ENCODE data around the gene RAB11A. TPM values are rescaled to one million over a fixed set of nuclear protein-coding genes. Genes with fewer than 3 reads are reported as not detected.

RAB11A gene
- total RNA-seq: 10 to 100 TPM; 84.7 to 95.8 TPM
- 100 to 1,000 TPM; 247 to 265 TPM for polyA plus RNA-seq

- ChIA-PET CTCF (ENCODE audit: partially characterized antibody) (interaction anchor here (0.6 to 3.8 kb wide), 21 partner anchors 9 to 555 kb away, joined by 3 to 20 read pairs (median 4); partner anchors contain the start of genes DENND4A and INTS14), POLR2A (ENCODE audit: partially characterized antibody) (interaction anchor here (0.5 to 2.9 kb wide), 40 partner anchors 9 to 976 kb away, joined by 3 to 41 read pairs (median 4); partner anchors contain the start of genes CLPX, DENND4A, DIS3L and DPP8)
- H3K27ac ChIP-seq (ENCODE audit: low read depth, low read length): peak within 1 kb of the TSS; percentile 89
- no peaks in the 10 kb centered on the region for H3K36me3 ChIP-seq (ENCODE audit: insufficient read depth, low read length)
- peak within 1 kb of the TSS; percentile 95 to 100 (median 98) for H3K4me3 Mint-ChIP-seq
- H3K36me3 Mint-ChIP-seq: peaks cover under 1 to 24% of the 10 kb centered on the region in 2 donors
- peaks cover 0 to 5% of the 10 kb centered on the region in 2 donors for H3K27me3 Mint-ChIP-seq
- H3K9me3 Mint-ChIP-seq: peaks cover 0 to 8% (median 0%) of the 10 kb centered on the region in 8 donors
- DNase-seq: peak; percentile 96 to 97 (median 96)
- peak within 1 kb of the TSS; percentile 92 to 99 for H3K4me3 ChIP-seq (ENCODE audit: low read length in 2 of 2)
- peaks cover 14 to 45% (median 26%) of the 10 kb centered on the region in 4 donors for H3K4me1 Mint-ChIP-seq
- intact Hi-C loops (cut with micrococcal nuclease): loop anchor here (1.0 to 10.0 kb wide), 6 partner anchors 77 to 737 kb away; partner anchors contain the start of genes DENND4A, DIS3L, DPP8 and INTS14
- no peaks in the 10 kb centered on the region for H3K9me3 ChIP-seq (ENCODE audit: control insufficient read depth in 1 of 2, low read length in 2 of 2)
- peak within 1 kb of the TSS; percentile 98 to 100 (median 99) for H3K27ac Mint-ChIP-seq
- peaks cover 40% of the 10 kb centered on the region for H3K4me1 ChIP-seq (ENCODE audit: insufficient read depth, low read length)
- H3K27me3 ChIP-seq (ENCODE audit: insufficient read depth, low read length): no peaks in the 10 kb centered on the region
Measured at GRCh38 chr15:65869126-65869953, at the start of gene RAB11A. Gene RAB11A (plus strand): TSS chr15:65869491. CDS start chr15:65869586, 95 bp downstream.

- Histone ChIP-seq H3K9me3 (ENCODE audit: control insufficient read depth in 1 of 2, low read length in 2 of 2) (no peaks in the 10 kb centered on the region), H3K27me3 (ENCODE audit: insufficient read depth, low read length) (no peaks in the 10 kb centered on the region), H3K36me3 (ENCODE audit: insufficient read depth, low read length) (no peaks in the 10 kb centered on the region), H3K4me3 (ENCODE audit: low read length in 2 of 2) (peak overlapping the region in 1 of 2 donors; percentile 17), H3K4me1 (ENCODE audit: insufficient read depth, low read length) (peaks cover 66% of the 10 kb centered on the region), H3K27ac (ENCODE audit: low read depth, low read length) (peak overlapping the region; percentile 85)
- Mint-ChIP-seq H3K36me3 (peaks cover 0 to 3% of the 10 kb centered on the region in 2 donors), H3K27me3 (no peaks in the 10 kb centered on the region), H3K9me3 (peaks cover 0 to 3% (median 0%) of the 10 kb centered on the region in 8 donors), H3K27ac (peak overlapping the region; percentile 90 to 99 (median 96)), H3K4me3 (peak overlapping the region in 7 of 8 donors; percentile 51 to 77 (median 74)), H3K4me1 (peaks cover 39 to 68% (median 53%) of the 10 kb centered on the region in 4 donors)
- peak in 1 of 5 donors; percentile 45 for DNase-seq
- ChIA-PET POLR2A (ENCODE audit: partially characterized antibody) (interaction anchor here (1.6 to 8.3 kb wide), 6 partner anchors 9 to 50 kb away, joined by 10 to 144 read pairs (median 44); partner anchors contain the start of genes DENND4A and RAB11A), CTCF (ENCODE audit: partially characterized antibody) (interaction anchor here (1.3 to 2.3 kb wide), 3 partner anchors 9 to 28 kb away, joined by 6 to 13 read pairs (median 7); partner anchors contain the start of gene DENND4A)
- intact Hi-C loops (cut with micrococcal nuclease): loop anchor here (1.0 to 2.0 kb wide), 3 partner anchors 9 to 27 kb away; partner anchors contain the start of gene DENND4A
Measured at GRCh38 chr15:65819563-65819960, 49.7 kb upstream of the RAB11A start.

- Mint-ChIP-seq H3K27me3 (no peaks in the 10 kb centered on the region), H3K4me1 (peaks cover 39 to 71% (median 53%) of the 10 kb centered on the region in 4 donors), H3K4me3 (peak overlapping the region in 7 of 8 donors; percentile 12 to 59 (median 39)), H3K9me3 (peaks cover 0 to 3% (median 0%) of the 10 kb centered on the region in 8 donors), H3K27ac (peak overlapping the region; percentile 90 to 99 (median 96)), H3K36me3 (peaks cover 0 to 3% of the 10 kb centered on the region in 2 donors)
- no peaks in the 10 kb centered on the region for H3K36me3 ChIP-seq (ENCODE audit: insufficient read depth, low read length)
- CTCF ChIA-PET (ENCODE audit: partially characterized antibody): interaction anchor here (1.0 to 2.3 kb wide), 4 partner anchors 8 to 30 kb away, joined by 3 to 13 read pairs (median 6); partner anchors contain the start of gene DENND4A
- POLR2A ChIA-PET (ENCODE audit: partially characterized antibody): interaction anchor here (1.1 to 8.3 kb wide), 4 partner anchors 12 to 48 kb away, joined by 3 to 144 read pairs (median 45); partner anchors contain the start of genes DENND4A and RAB11A
- DNase-seq: no peak
- peak overlapping the region; percentile 85 for H3K27ac ChIP-seq (ENCODE audit: low read depth, low read length)
- no peak overlapping the region for H3K4me3 ChIP-seq (ENCODE audit: low read length in 2 of 2)
- intact Hi-C loops (cut with micrococcal nuclease): no loop called here
- no peaks in the 10 kb centered on the region for H3K9me3 ChIP-seq (ENCODE audit: control insufficient read depth in 1 of 2, low read length in 2 of 2)
- H3K27me3 ChIP-seq (ENCODE audit: insufficient read depth, low read length): no peaks in the 10 kb centered on the region
- peaks cover 66% of the 10 kb centered on the region for H3K4me1 ChIP-seq (ENCODE audit: insufficient read depth, low read length)
Measured at GRCh38 chr15:65821070-65821469, 48.2 kb upstream of the RAB11A start.

GRCh38 chr15:65822316-65822715, 47.0 kb upstream of the RAB11A start:
- peaks cover 0 to 3% of the 10 kb centered on the region in 2 donors for H3K36me3 Mint-ChIP-seq
- ChIA-PET CTCF (ENCODE audit: partially characterized antibody) (interaction anchor here (1.0 to 2.1 kb wide), 4 partner anchors 13 to 47 kb away, joined by 3 to 9 read pairs (median 4); partner anchors contain the start of gene RAB11A), POLR2A (ENCODE audit: partially characterized antibody) (interaction anchor here (0.6 to 4.6 kb wide), 3 partner anchors 10 to 203 kb away, joined by 5 to 50 read pairs (median 6); partner anchors contain the start of gene DENND4A)
- no peak for DNase-seq
- no peak overlapping the region for H3K4me3 ChIP-seq (ENCODE audit: low read length in 2 of 2)
- H3K27me3 Mint-ChIP-seq: no peaks in the 10 kb centered on the region
- H3K9me3 ChIP-seq (ENCODE audit: control insufficient read depth in 1 of 2, low read length in 2 of 2): no peaks in the 10 kb centered on the region
- H3K9me3 Mint-ChIP-seq: no peaks in the 10 kb centered on the region
- H3K27me3 ChIP-seq (ENCODE audit: insufficient read depth, low read length): no peaks in the 10 kb centered on the region
- H3K4me3 Mint-ChIP-seq: peak overlapping the region in 2 of 8 donors; percentile 10 to 20
- peaks cover 38 to 73% (median 56%) of the 10 kb centered on the region in 4 donors for H3K4me1 Mint-ChIP-seq
- H3K27ac ChIP-seq (ENCODE audit: low read depth, low read length): no peak overlapping the region
- peak overlapping the region in 5 of 7 donors; percentile 7 to 93 (median 73) for H3K27ac Mint-ChIP-seq
- intact Hi-C loops (cut with micrococcal nuclease): no loop called here
- H3K4me1 ChIP-seq (ENCODE audit: insufficient read depth, low read length): peaks cover 77% of the 10 kb centered on the region
- H3K36me3 ChIP-seq (ENCODE audit: insufficient read depth, low read length): no peaks in the 10 kb centered on the region

GRCh38 chr15:65824031-65824743, 45.1 kb upstream of the RAB11A start:
- H3K4me3 ChIP-seq (ENCODE audit: low read length in 2 of 2): no peak overlapping the region
- CTCF ChIA-PET (ENCODE audit: partially characterized antibody): interaction anchor here (1.1 to 2.1 kb wide), 9 partner anchors 9 to 154 kb away, joined by 3 to 9 read pairs (median 3); no protein-coding TSS in a partner anchor
- Mint-ChIP-seq H3K9me3 (no peaks in the 10 kb centered on the region), H3K4me1 (peaks cover 40 to 74% (median 57%) of the 10 kb centered on the region in 4 donors), H3K27me3 (no peaks in the 10 kb centered on the region), H3K36me3 (no peaks in the 10 kb centered on the region), H3K4me3 (peak overlapping the region in 3 of 8 donors; percentile 17 to 36 (median 35)), H3K27ac (peak overlapping the region in 6 of 7 donors; percentile 37 to 68 (median 58))
- no peaks in the 10 kb centered on the region for H3K9me3 ChIP-seq (ENCODE audit: control insufficient read depth in 1 of 2, low read length in 2 of 2)
- H3K27ac ChIP-seq (ENCODE audit: low read depth, low read length): no peak overlapping the region
- POLR2A ChIA-PET (ENCODE audit: partially characterized antibody): interaction anchor here (0.5 to 4.6 kb wide), 5 partner anchors 9 to 46 kb away, joined by 3 to 50 read pairs (median 5); partner anchors contain the start of genes DENND4A and RAB11A
- H3K27me3 ChIP-seq (ENCODE audit: insufficient read depth, low read length): no peaks in the 10 kb centered on the region
- DNase-seq: no peak
- peaks cover 78% of the 10 kb centered on the region for H3K4me1 ChIP-seq (ENCODE audit: insufficient read depth, low read length)
- no peaks in the 10 kb centered on the region for H3K36me3 ChIP-seq (ENCODE audit: insufficient read depth, low read length)
- intact Hi-C loops (cut with micrococcal nuclease): no loop called here

GRCh38 chr15:65824941-65825544, 44.2 kb upstream of the RAB11A start:
- Histone ChIP-seq H3K27me3 (ENCODE audit: insufficient read depth, low read length) (no peaks in the 10 kb centered on the region), H3K4me1 (ENCODE audit: insufficient read depth, low read length) (peaks cover 77% of the 10 kb centered on the region), H3K9me3 (ENCODE audit: control insufficient read depth in 1 of 2, low read length in 2 of 2) (no peaks in the 10 kb centered on the region), H3K36me3 (ENCODE audit: insufficient read depth, low read length) (no peaks in the 10 kb centered on the region), H3K27ac (ENCODE audit: low read depth, low read length) (no peak overlapping the region), H3K4me3 (ENCODE audit: low read length in 2 of 2) (no peak overlapping the region)
- Mint-ChIP-seq H3K36me3 (no peaks in the 10 kb centered on the region), H3K4me1 (peaks cover 34 to 72% (median 55%) of the 10 kb centered on the region in 4 donors), H3K27me3 (no peaks in the 10 kb centered on the region), H3K4me3 (no peak overlapping the region), H3K9me3 (no peaks in the 10 kb centered on the region), H3K27ac (peak overlapping the region in 1 of 7 donors; percentile 53)
- DNase-seq: no peak
- ChIA-PET POLR2A (ENCODE audit: partially characterized antibody) (interaction anchor here (1.4 to 4.6 kb wide), 3 partner anchors 8 to 39 kb away, joined by 3 to 50 read pairs (median 10); partner anchors contain the start of gene DENND4A), CTCF (ENCODE audit: partially characterized antibody) (interaction anchor here (1.3 to 2.0 kb wide), 3 partner anchors 8 to 32 kb away, joined by 3 to 8 read pairs (median 7); no protein-coding TSS in a partner anchor)
- intact Hi-C loops (cut with micrococcal nuclease): loop anchor here (5.0 kb wide), 1 partner anchor 93 kb away; no protein-coding TSS in a partner anchor

Data from CD4-positive, alpha-beta memory T cell (primary cell).